Astrocyte (in vitro differentiated cells and primary cell): Measurements from ENCODE around the gene TET1. TPM values are rescaled to one million over a fixed set of nuclear protein-coding genes. Genes with fewer than 3 reads are reported as not detected.

Source experiments
- DNase-seq: peaks from one replicate; pipeline ENCODE4 v3.0.0-alpha.2; 2010; ENCODE audit warnings: low read depth
- FAIRE-seq: peaks from 2 replicates; lab custom pipeline; 2011; peaks lifted over from hg19 to GRCh38; lab: Jason Lieb, UNC
- H2AFZ ChIP-seq: 2 replicates; pipeline ENCODE4 v1.6.0; 2012; ENCODE audit warnings: low read depth, low read length, inconsistent platforms
- H3K27ac ChIP-seq: 2 replicates; pipeline ENCODE4 v1.5.1; 2011; ENCODE audit warnings: low read depth, low read length, inconsistent platforms
- H3K27me3 ChIP-seq: 2 replicates; pipeline ENCODE4 v1.6.0; 2011; ENCODE audit warnings: low read length, inconsistent platforms; ENCODE audit not compliant: insufficient read depth
- H3K36me3 ChIP-seq: 2 replicates; pipeline ENCODE4 v1.5.1; 2011; ENCODE audit warnings: low read length, inconsistent platforms; ENCODE audit not compliant: insufficient read depth
- H3K4me1 ChIP-seq: 2 replicates; pipeline ENCODE4 v1.5.1; 2011; ENCODE audit warnings: low read length, inconsistent platforms; ENCODE audit not compliant: insufficient read depth
- H3K4me2 ChIP-seq: 2 replicates; pipeline ENCODE4 v1.6.0; 2012; ENCODE audit warnings: low read length, inconsistent platforms
- H3K4me3 ChIP-seq: 2 replicates; pipeline ENCODE4 v1.5.1; 2011; ENCODE audit warnings: low read depth, mild to moderate bottlenecking, low read length, inconsistent platforms; ENCODE audit not compliant: insufficient read depth
- H3K79me2 ChIP-seq: 2 replicates; pipeline ENCODE4 v1.6.0; 2012; ENCODE audit warnings: mild to moderate bottlenecking, low read length, inconsistent platforms; ENCODE audit not compliant: insufficient read depth
- H3K9ac ChIP-seq: 2 replicates; pipeline ENCODE4 v1.6.0; 2012; ENCODE audit warnings: mild to moderate bottlenecking, low read length, inconsistent platforms
- H3K9me3 ChIP-seq: 2 replicates; pipeline ENCODE4 v1.5.1; 2012; ENCODE audit warnings: low read depth, mild to moderate bottlenecking, low read length, inconsistent platforms; ENCODE audit not compliant: insufficient read depth
- H4K20me1 ChIP-seq: 2 replicates; pipeline ENCODE4 v1.6.0; 2012; ENCODE audit warnings: low read length, inconsistent platforms; ENCODE audit not compliant: insufficient read depth
- H3K27ac Mint-ChIP-seq: one replicate; pipeline ENCODE4 v1.8.0; 2021; ENCODE audit warnings: mild to moderate bottlenecking, mixed read lengths; ENCODE audit not compliant: unreplicated experiment
- H3K27me3 Mint-ChIP-seq: one replicate; pipeline ENCODE4 v1.8.0; 2021; ENCODE audit warnings: low read depth, mixed read lengths; ENCODE audit not compliant: unreplicated experiment
- H3K36me3 Mint-ChIP-seq: one replicate; pipeline ENCODE4 v1.8.0; 2021; ENCODE audit warnings: low read depth, mixed read lengths; ENCODE audit not compliant: unreplicated experiment
- H3K4me1 Mint-ChIP-seq: one replicate; pipeline ENCODE4 v1.8.0; 2021; ENCODE audit warnings: low read depth, mixed read lengths; ENCODE audit not compliant: unreplicated experiment
- H3K4me3 Mint-ChIP-seq: one replicate; pipeline ENCODE4 v1.8.0; 2021; ENCODE audit warnings: mild to moderate bottlenecking, moderate library complexity, mixed read lengths; ENCODE audit not compliant: unreplicated experiment
- H3K9me3 Mint-ChIP-seq: one replicate; pipeline ENCODE4 v1.8.0; 2021; ENCODE audit warnings: mild to moderate bottlenecking, mixed read lengths; ENCODE audit not compliant: unreplicated experiment
- EZH2 ChIP-seq: IDR thresholded peaks from 2 replicates; pipeline ENCODE4 v1.6.1; 2012; ENCODE audit warnings: mild to moderate bottlenecking, low read length, inconsistent platforms; ENCODE audit not compliant: insufficient read depth
- total RNA-seq: library from RNA; stranded (reverse); gene quantifications from 2 replicates; pipeline ENCODE4 v1.2.1, GENCODE V29; 2021
- TF ChIP-seq, protein P1 (sequence below): IDR thresholded peaks from 2 replicates; pipeline ENCODE4 v1.5.1; 2011; ENCODE audit warnings: low read depth, mild to moderate bottlenecking, inconsistent platforms, low read length, moderate library complexity; ENCODE audit not compliant: insufficient read depth

Gene TET1
- total RNA-seq, 1 donor from 2014 or later: 7.1 TPM

DNA sequence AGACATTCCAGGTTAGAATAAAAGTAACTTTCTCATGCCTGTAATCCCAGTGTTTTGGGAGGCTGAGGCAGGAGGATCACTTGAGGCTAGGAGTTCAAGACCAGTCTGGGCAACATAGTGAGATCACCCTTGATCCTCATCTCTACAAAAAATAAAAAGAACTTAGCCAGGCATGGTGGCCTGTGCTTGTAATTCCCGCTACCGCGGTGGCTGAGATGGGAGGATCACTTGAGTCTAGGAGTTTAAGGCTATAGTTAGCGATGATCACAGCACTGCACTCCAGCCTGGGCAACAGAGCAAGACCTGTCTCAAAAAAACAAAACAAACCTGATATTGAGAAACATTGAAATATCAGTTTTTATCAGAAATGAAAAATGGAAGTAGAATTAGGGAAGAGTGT is 4.6 kb downstream of the TET1 start:
- Mint-ChIP-seq H3K36me3 (no peaks in the 10 kb centered on the region), H3K27me3 (no peaks in the 10 kb centered on the region), H3K4me1 (peaks cover 20% of the 10 kb centered on the region), H3K9me3 (no peaks in the 10 kb centered on the region), H3K27ac (no peak overlapping the region), H3K4me3 (no peak overlapping the region)
- TF ChIP-seq EZH2: no peak
- TF ChIP-seq, protein P1, sequence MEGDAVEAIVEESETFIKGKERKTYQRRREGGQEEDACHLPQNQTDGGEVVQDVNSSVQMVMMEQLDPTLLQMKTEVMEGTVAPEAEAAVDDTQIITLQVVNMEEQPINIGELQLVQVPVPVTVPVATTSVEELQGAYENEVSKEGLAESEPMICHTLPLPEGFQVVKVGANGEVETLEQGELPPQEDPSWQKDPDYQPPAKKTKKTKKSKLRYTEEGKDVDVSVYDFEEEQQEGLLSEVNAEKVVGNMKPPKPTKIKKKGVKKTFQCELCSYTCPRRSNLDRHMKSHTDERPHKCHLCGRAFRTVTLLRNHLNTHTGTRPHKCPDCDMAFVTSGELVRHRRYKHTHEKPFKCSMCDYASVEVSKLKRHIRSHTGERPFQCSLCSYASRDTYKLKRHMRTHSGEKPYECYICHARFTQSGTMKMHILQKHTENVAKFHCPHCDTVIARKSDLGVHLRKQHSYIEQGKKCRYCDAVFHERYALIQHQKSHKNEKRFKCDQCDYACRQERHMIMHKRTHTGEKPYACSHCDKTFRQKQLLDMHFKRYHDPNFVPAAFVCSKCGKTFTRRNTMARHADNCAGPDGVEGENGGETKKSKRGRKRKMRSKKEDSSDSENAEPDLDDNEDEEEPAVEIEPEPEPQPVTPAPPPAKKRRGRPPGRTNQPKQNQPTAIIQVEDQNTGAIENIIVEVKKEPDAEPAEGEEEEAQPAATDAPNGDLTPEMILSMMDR: no peak
- Histone ChIP-seq H2AFZ (no peak overlapping the region), H3K36me3 (no peaks in the 10 kb centered on the region), H3K27ac (no peak overlapping the region), H3K9me3 (no peaks in the 10 kb centered on the region), H3K9ac (no peak overlapping the region), H3K4me2 (no peak overlapping the region), H4K20me1 (no peaks in the 10 kb centered on the region), H3K4me1 (peaks cover 13% of the 10 kb centered on the region), H3K27me3 (no peaks in the 10 kb centered on the region), H3K79me2 (no peaks in the 10 kb centered on the region), H3K4me3 (no peak overlapping the region)
- no peak for FAIRE-seq
- DNase-seq: no peak

GRCh38 chr10:68565658-68566057 is 5.5 kb downstream of the TET1 start:
- Histone ChIP-seq H3K4me1 (peaks cover 13% of the 10 kb centered on the region), H3K79me2 (no peaks in the 10 kb centered on the region), H2AFZ (no peak overlapping the region), H3K4me3 (no peak overlapping the region), H3K9ac (no peak overlapping the region), H3K27ac (no peak overlapping the region), H3K27me3 (no peaks in the 10 kb centered on the region), H3K4me2 (no peak overlapping the region), H3K36me3 (no peaks in the 10 kb centered on the region), H3K9me3 (no peaks in the 10 kb centered on the region), H4K20me1 (no peaks in the 10 kb centered on the region)
- no peak for FAIRE-seq
- H3K27me3 Mint-ChIP-seq: no peaks in the 10 kb centered on the region
- H3K4me3 Mint-ChIP-seq: no peak overlapping the region
- peaks cover 18% of the 10 kb centered on the region for H3K4me1 Mint-ChIP-seq
- no peak for DNase-seq
- H3K36me3 Mint-ChIP-seq: no peaks in the 10 kb centered on the region
- H3K27ac Mint-ChIP-seq: no peak overlapping the region
- H3K9me3 Mint-ChIP-seq: no peaks in the 10 kb centered on the region
- TF ChIP-seq, protein P1: no peak
- TF ChIP-seq EZH2: no peak

- no peaks in the 10 kb centered on the region for H3K9me3 ChIP-seq
- no peak overlapping the region for H3K4me3 ChIP-seq
- H3K36me3 Mint-ChIP-seq: no peaks in the 10 kb centered on the region
- H3K27me3 Mint-ChIP-seq: no peaks in the 10 kb centered on the region
- H3K4me1 ChIP-seq: peaks cover 10% of the 10 kb centered on the region
- no peaks in the 10 kb centered on the region for H3K79me2 ChIP-seq
- no peaks in the 10 kb centered on the region for H3K27me3 ChIP-seq
- H2AFZ ChIP-seq: no peak overlapping the region
- no peak overlapping the region for H3K4me2 ChIP-seq
- no peak overlapping the region for H3K4me3 Mint-ChIP-seq
- H3K9me3 Mint-ChIP-seq: no peaks in the 10 kb centered on the region
- no peak overlapping the region for H3K27ac ChIP-seq
- no peak for TF ChIP-seq EZH2
- TF ChIP-seq, protein P1: no peak
- no peaks in the 10 kb centered on the region for H3K36me3 ChIP-seq
- H3K9ac ChIP-seq: no peak overlapping the region
- H4K20me1 ChIP-seq: no peaks in the 10 kb centered on the region
- DNase-seq: no peak
- peaks cover 18% of the 10 kb centered on the region for H3K4me1 Mint-ChIP-seq
- FAIRE-seq: no peak
- H3K27ac Mint-ChIP-seq: peak overlapping the region; percentile 26
These were observed 6.2 kb downstream of the TET1 start for GRCh38 chr10:68566351-68566750.
